HCT116 (cell line): ENCODE data around the gene HOXB13. TPM values are rescaled to one million over a fixed set of nuclear protein-coding genes. Genes with fewer than 3 reads are reported as not detected.

ENCODE experiments used
- ATAC-seq: fragments of 200-7000 bp; cut with Tn5 transposase; 2 replicates; pipeline ENCODE4 v1.9.1; 2020; ENCODE audit warnings: mild to moderate bottlenecking, moderate library complexity
- BruUV-seq: library from RNA; stranded (reverse); fragments of 400-500 nt; replicated peaks from 2 replicates; lab custom pipeline; 2021; lab: Mats Ljungman, UMichigan
- CTCF ChIA-PET: fragments of 300-600 bp; sonication (Branson Sonifier 250); formaldehyde crosslinking; loops from one replicate; lab custom pipeline; 2021; ENCODE audit warnings: antibody characterized with exemption; lab: Charles Lee
- POLR2A ChIA-PET: fragments of 300-600, 350-600 bp; sonication (Branson Sonifier 250); formaldehyde crosslinking; loops from one replicate; lab custom pipeline; 2021; ENCODE audit warnings: antibody characterized with exemption; lab: Charles Lee
- RAD21 ChIA-PET, 2 experiments: fragments of 300-600 bp; sonication (Branson Sonifier 250); formaldehyde crosslinking; loops; one replicate each; lab custom pipeline; 2023; ENCODE audit warnings: low total read pairs in 2 of 2; ENCODE audit not compliant: uncharacterized antibody in 2 of 2, unreplicated experiment in 2 of 2, low non-redundant PET in 1 of 2; lab: Charles Lee
- DNase-seq: peaks from one replicate; pipeline ENCODE4 v3.0.0-alpha.2; 2010; ENCODE audit warnings: low read depth, low spot score
- H2AFZ ChIP-seq: fragments of 200-600 bp; shearing (Covaris generic), sonication (generic); 2 replicates; pipeline ENCODE4 v1.6.1; 2017; ENCODE audit warnings: low read depth, mixed run types, mixed read lengths, antibody characterized with exemption, low read length; ENCODE audit not compliant: poor library complexity, severe bottlenecking
- H3K27ac ChIP-seq: 2 replicates; pipeline ENCODE4 v1.5.1; 2012; ENCODE audit warnings: low read depth, low read length
- H3K27me3 ChIP-seq: fragments of 200-600 bp; sonication (generic); 2 replicates; pipeline ENCODE4 v1.6.1; 2016; ENCODE audit warnings: mixed run types, low read length, mixed read lengths; ENCODE audit not compliant: insufficient read depth
- H3K36me3 ChIP-seq, 2 experiments: fragments of 200-500 bp in 1 of 2; fragments of 200-600 bp in 1 of 2; sonication (Bioruptor generic) in 1 of 2; sonication (generic) in 1 of 2; 2 replicates each; pipeline versions ENCODE4 v1.5.1 to v1.6.1; 2014 to 2016; ENCODE audit warnings: low read length in 2 of 2, inconsistent platforms in 1 of 2, mixed read lengths in 1 of 2, mixed run types in 1 of 2; ENCODE audit not compliant: insufficient read depth in 2 of 2, control insufficient read depth in 1 of 2
- H3K4me1 ChIP-seq, 2 experiments: fragments of 200-600 bp in 1 of 2; sonication (generic) in 1 of 2; 2 replicates each; pipeline versions ENCODE4 v1.5.1 to v1.6.1; 2012 to 2017; ENCODE audit warnings: low read length in 2 of 2, inconsistent platforms in 1 of 2, mild to moderate bottlenecking in 1 of 2, mixed read lengths in 1 of 2, mixed run types in 1 of 2, moderate library complexity in 1 of 2; ENCODE audit not compliant: insufficient read depth in 2 of 2, control insufficient read depth in 1 of 2
- H3K4me2 ChIP-seq: fragments of 200-600 bp; sonication (generic); 2 replicates; pipeline ENCODE4 v1.6.1; 2017; ENCODE audit warnings: mixed run types, low read length, mixed read lengths
- H3K4me3 ChIP-seq, 2 experiments: fragments of 200-600 bp in 1 of 2; sonication (generic) in 1 of 2; replicated peaks in 1 of 2; 2 replicates each; pipeline ENCODE4 v1.5.1; 2011 to 2016; ENCODE audit warnings: low read length in 2 of 2, control low read depth in 1 of 2, low read depth in 1 of 2, mild to moderate bottlenecking in 1 of 2, mixed read lengths in 1 of 2, mixed run types in 1 of 2
- H3K79me2 ChIP-seq: fragments of 200-600 bp; sonication (generic); 2 replicates; pipeline ENCODE4 v1.6.1; 2017; ENCODE audit warnings: mild to moderate bottlenecking, mixed run types, low read length, moderate library complexity, mixed read lengths; ENCODE audit not compliant: insufficient read depth
- H3K9ac ChIP-seq: fragments of 200-600 bp; sonication (generic); 2 replicates; pipeline ENCODE4 v1.6.1; 2016; ENCODE audit warnings: low read length, mixed read lengths
- H3K9me2 ChIP-seq: fragments of 200-600 bp; sonication (generic), shearing (Covaris generic); 2 replicates; pipeline ENCODE4 v1.6.1; 2017; ENCODE audit warnings: mixed run types, mild to moderate bottlenecking, moderate library complexity; ENCODE audit not compliant: insufficient read depth
- H3K9me3 ChIP-seq, 2 experiments: fragments of 200-500 bp in 1 of 2; fragments of 200-600 bp in 1 of 2; sonication (Bioruptor generic) in 1 of 2; sonication (generic) in 1 of 2; 2 replicates each; pipeline ENCODE4 v1.6.1; 2014 to 2017; ENCODE audit warnings: low read length in 2 of 2, mixed read lengths in 2 of 2, inconsistent platforms in 1 of 2, low read depth in 1 of 2, mild to moderate bottlenecking in 1 of 2, mixed run types in 1 of 2, moderate library complexity in 1 of 2; ENCODE audit not compliant: control insufficient read depth in 1 of 2, insufficient read depth in 1 of 2
- H4K20me1 ChIP-seq: fragments of 200-600 bp; sonication (generic), shearing (Covaris generic); 2 replicates; pipeline ENCODE4 v1.6.1; 2017; ENCODE audit warnings: mixed run types, mild to moderate bottlenecking, moderate library complexity; ENCODE audit not compliant: insufficient read depth
- CBX3 ChIP-seq: IDR thresholded peaks from 2 replicates; pipeline ENCODE4 v1.6.1; 2012; ENCODE audit warnings: low read depth
- CTCF ChIP-seq, 3 experiments: fragments of 200-600 bp in 1 of 3; sonication (generic) in 1 of 3; IDR thresholded peaks in 2 of 3; conservative IDR thresholded peaks in 1 of 3; 2 replicates each; pipeline ENCODE4 v1.5.1; 2012 to 2017; ENCODE audit warnings: low read depth in 2 of 3, low read length in 2 of 3, antibody characterized with exemption in 1 of 3, borderline replicate concordance in 1 of 3, control low read depth in 1 of 3, mild to moderate bottlenecking in 1 of 3, mixed read lengths in 1 of 3, mixed run types in 1 of 3, moderate library complexity in 1 of 3; ENCODE audit not compliant: insufficient read depth in 1 of 3
- EZH2 ChIP-seq: fragments of 200-600 bp; sonication (generic); IDR thresholded peaks from 2 replicates; pipeline ENCODE4 v1.6.1; 2017; ENCODE audit warnings: antibody characterized with exemption, mixed run types
- EZH2phosphoT487 ChIP-seq: fragments of 200-600 bp; IDR thresholded peaks from 2 replicates; pipeline ENCODE4 v1.6.1; 2018; ENCODE audit warnings: antibody characterized with exemption, borderline replicate concordance
- FOSL1 ChIP-seq: IDR thresholded peaks from 2 replicates; pipeline ENCODE4 v1.6.1; 2012; ENCODE audit warnings: low read depth
- JUND ChIP-seq: IDR thresholded peaks from 2 replicates; pipeline ENCODE4 v1.6.1; 2012
- POLR2AphosphoS5 ChIP-seq: IDR thresholded peaks from 2 replicates; pipeline ENCODE4 v1.6.1; 2011; ENCODE audit warnings: mild to moderate bottlenecking, low read depth, low read length, moderate library complexity
- RAD21 ChIP-seq: IDR thresholded peaks from 2 replicates; pipeline ENCODE4 v1.6.1; 2012; ENCODE audit warnings: low read depth, mild to moderate bottlenecking
- SIN3A ChIP-seq: IDR thresholded peaks from 2 replicates; pipeline ENCODE4 v1.6.1; 2012; ENCODE audit warnings: low read depth
- SP1 ChIP-seq: IDR thresholded peaks from 2 replicates; pipeline ENCODE4 v1.6.1; 2012; ENCODE audit warnings: low read depth
- intact Hi-C: fragments of 100-400 bp; cut with micrococcal nuclease; formaldehyde crosslinking; loops from 2 replicates; pipeline ENCODE4 v1.10.0; 2022
- total RNA-seq: library from RNA; stranded (reverse); gene quantifications from one replicate; pipeline ENCODE4 v1.2.1, GENCODE V29; 2021; ENCODE audit not compliant: unreplicated experiment
- TF ChIP-seq, protein P1 (sequence below): IDR thresholded peaks from 2 replicates; pipeline ENCODE4 v1.6.1; 2011; ENCODE audit warnings: mild to moderate bottlenecking, low read length, moderate library complexity; ENCODE audit not compliant: insufficient replicate concordance; ENCODE audit errors: extremely low read depth

The HOXB13 gene
- total RNA-seq, 1 experiment from 2014 or later: 7.8 TPM

- intact Hi-C loops: no loop called here
- no peak overlapping the region for H3K9ac ChIP-seq
- H3K4me2 ChIP-seq: no peak overlapping the region
- H3K27ac ChIP-seq: no peak overlapping the region
- H2AFZ ChIP-seq: no peak overlapping the region
- no peaks in the 10 kb centered on the region for H3K9me2 ChIP-seq
- H3K79me2 ChIP-seq: no peaks in the 10 kb centered on the region
- RAD21 ChIA-PET: no interaction called here
- H3K4me3 ChIP-seq: no peak overlapping the region
- no peak for DNase-seq
- CTCF ChIA-PET: interaction anchor here (1.0 to 1.1 kb wide), 2 partner anchors 21 to 67 kb away, joined by 4 to 5 read pairs; no protein-coding TSS in a partner anchor
- POLR2A ChIA-PET: no interaction called here
- no peaks in the 10 kb centered on the region for H3K36me3 ChIP-seq
- no peaks in the 10 kb centered on the region for H3K9me3 ChIP-seq
- BruUV-seq: no TSS peak
- H4K20me1 ChIP-seq: no peaks in the 10 kb centered on the region
- H3K27me3 ChIP-seq: peaks cover 39% of the 10 kb centered on the region
- no peaks in the 10 kb centered on the region for H3K4me1 ChIP-seq
- no peak for TF ChIP-seq EZH2phosphoT487
- TF ChIP-seq RAD21: no peak
- TF ChIP-seq, protein P1, sequence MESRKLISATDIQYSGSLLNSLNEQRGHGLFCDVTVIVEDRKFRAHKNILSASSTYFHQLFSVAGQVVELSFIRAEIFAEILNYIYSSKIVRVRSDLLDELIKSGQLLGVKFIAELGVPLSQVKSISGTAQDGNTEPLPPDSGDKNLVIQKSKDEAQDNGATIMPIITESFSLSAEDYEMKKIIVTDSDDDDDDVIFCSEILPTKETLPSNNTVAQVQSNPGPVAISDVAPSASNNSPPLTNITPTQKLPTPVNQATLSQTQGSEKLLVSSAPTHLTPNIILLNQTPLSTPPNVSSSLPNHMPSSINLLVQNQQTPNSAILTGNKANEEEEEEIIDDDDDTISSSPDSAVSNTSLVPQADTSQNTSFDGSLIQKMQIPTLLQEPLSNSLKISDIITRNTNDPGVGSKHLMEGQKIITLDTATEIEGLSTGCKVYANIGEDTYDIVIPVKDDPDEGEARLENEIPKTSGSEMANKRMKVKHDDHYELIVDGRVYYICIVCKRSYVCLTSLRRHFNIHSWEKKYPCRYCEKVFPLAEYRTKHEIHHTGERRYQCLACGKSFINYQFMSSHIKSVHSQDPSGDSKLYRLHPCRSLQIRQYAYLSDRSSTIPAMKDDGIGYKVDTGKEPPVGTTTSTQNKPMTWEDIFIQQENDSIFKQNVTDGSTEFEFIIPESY: no peak
- TF ChIP-seq CBX3: no peak
- ATAC-seq: no peak
Observed at GRCh38 chr17:48745381-48746275, 17.1 kb upstream of the HOXB13 start.

- Histone ChIP-seq H3K36me3 (no peaks in the 10 kb centered on the region), H2AFZ (no peak overlapping the region), H3K79me2 (no peaks in the 10 kb centered on the region), H3K9me3 (no peaks in the 10 kb centered on the region), H3K4me3 (no peak overlapping the region), H3K9me2 (no peaks in the 10 kb centered on the region), H3K9ac (no peak overlapping the region), H4K20me1 (no peaks in the 10 kb centered on the region), H3K27ac (no peak overlapping the region), H3K27me3 (peaks cover 46% of the 10 kb centered on the region), H3K4me2 (no peak overlapping the region), H3K4me1 (no peaks in the 10 kb centered on the region)
- intact Hi-C loops: no loop called here
- no peak for ATAC-seq
- TF ChIP-seq SIN3A: no peak
- TF ChIP-seq RAD21: no peak
- TF ChIP-seq POLR2AphosphoS5: no peak
- no peak for TF ChIP-seq SP1
- TF ChIP-seq, protein P1: no peak
- TF ChIP-seq JUND: no peak
- TF ChIP-seq CTCF (IDR thresholded peaks at IDR 0.05 in 2 of 3, conservative IDR thresholded peaks at IDR 0.05 in 1 of 3; ENCODE audit: borderline replicate concordance in 1 of 3, insufficient read depth in 1 of 3, low read depth in 2 of 3, low read length in 2 of 3): no peak
- no peak for TF ChIP-seq EZH2
- TF ChIP-seq FOSL1: no peak
- CTCF ChIA-PET: no interaction called here
- POLR2A ChIA-PET: no interaction called here
- DNase-seq: no peak
- no TSS peak for BruUV-seq
- RAD21 ChIA-PET: no interaction called here
Observed at GRCh38 chr17:48740537-48740936, 12.0 kb upstream of the HOXB13 start.
